Epidermal melanocyte (primary cell): ENCODE measurements around the gene BCL7C.

Experiments
- DNase-seq: peaks from one replicate; pipeline ENCODE4 v3.0.0; 2011; ENCODE audit warnings: low spot score; ENCODE audit not compliant: insufficient read length

BCL7C gene

DNA sequence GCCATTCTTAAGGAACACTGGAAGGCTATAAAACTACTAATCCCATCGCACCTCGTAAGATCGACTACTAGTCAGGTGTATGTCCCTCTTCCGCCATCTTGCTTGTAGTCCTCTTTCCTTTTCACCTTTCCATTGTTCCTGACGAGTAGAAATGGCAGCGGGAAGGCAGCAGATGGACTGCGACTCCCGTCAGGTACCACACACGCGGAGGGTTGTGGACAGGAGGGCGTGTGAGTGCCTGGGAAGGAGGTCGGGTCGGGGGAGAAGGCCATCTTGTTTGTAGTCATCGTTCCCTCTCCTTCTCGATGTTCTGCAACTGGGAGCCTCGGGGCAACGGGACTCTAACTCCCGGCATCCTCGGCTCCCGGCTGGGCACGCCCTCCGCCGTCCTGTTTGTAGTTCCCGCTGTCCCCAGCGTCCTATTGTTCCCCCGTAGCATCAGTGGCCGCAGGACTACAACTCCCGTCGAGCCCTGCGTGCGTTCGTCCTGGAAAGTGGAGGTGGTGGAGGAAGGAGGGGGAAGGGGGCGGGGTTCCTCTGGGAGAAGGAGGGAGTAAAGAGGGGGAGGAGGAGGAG is 29.2 kb upstream of the BCL7C start:
- DNase-seq, result peak; percentile 97

- peak; percentile 82 for DNase-seq
These were observed 28.6 kb upstream of the BCL7C start for GRCh38 chr16:30922420-30922959.

GRCh38 chr16:30921748-30922419 is 28.0 kb upstream of the BCL7C start:
- peak; percentile 89 for DNase-seq

GRCh38 chr16:30921459-30921747 is 27.5 kb upstream of the BCL7C start:
- no peak for DNase-seq

- no peak for DNase-seq
These were observed 27.0 kb upstream of the BCL7C start for GRCh38 chr16:30920891-30921290.

- no peak for DNase-seq
These were observed 24.7 kb upstream of the BCL7C start for GRCh38 chr16:30918614-30919013.

- no peak for DNase-seq
These were observed 21.0 kb upstream of the BCL7C start for GRCh38 chr16:30914830-30915229.

DNA sequence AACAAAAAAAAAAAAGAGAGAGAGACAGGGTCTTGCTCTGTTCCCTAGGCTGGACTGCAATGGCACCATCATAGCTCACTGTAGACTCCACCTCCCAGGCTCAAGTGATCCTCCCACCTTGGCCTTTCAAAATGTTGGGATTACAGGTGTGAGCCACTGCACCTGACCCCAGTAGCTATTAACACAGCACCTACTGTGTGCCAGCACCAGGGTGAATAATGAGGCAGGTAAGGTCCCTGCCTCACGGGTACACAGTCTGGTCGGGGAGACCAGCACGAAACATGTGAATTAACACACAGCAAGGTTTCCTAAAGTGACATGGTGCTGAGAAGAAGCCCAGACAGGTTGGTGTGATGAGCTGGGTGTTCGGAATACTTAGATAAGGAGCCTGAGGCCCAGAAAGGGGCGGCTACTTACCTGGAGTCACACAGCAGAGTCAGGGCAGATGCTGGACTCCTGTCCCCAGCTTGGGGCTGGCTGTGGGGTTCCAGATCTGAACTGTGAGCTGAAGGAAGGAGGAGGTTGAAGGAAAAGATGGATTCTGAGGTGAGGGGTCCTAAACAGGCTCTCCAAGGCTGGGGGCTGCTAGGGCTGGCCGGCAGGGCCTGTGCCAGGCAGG is 19.0 kb upstream of the BCL7C start:
- DNase-seq, result no peak

DNA sequence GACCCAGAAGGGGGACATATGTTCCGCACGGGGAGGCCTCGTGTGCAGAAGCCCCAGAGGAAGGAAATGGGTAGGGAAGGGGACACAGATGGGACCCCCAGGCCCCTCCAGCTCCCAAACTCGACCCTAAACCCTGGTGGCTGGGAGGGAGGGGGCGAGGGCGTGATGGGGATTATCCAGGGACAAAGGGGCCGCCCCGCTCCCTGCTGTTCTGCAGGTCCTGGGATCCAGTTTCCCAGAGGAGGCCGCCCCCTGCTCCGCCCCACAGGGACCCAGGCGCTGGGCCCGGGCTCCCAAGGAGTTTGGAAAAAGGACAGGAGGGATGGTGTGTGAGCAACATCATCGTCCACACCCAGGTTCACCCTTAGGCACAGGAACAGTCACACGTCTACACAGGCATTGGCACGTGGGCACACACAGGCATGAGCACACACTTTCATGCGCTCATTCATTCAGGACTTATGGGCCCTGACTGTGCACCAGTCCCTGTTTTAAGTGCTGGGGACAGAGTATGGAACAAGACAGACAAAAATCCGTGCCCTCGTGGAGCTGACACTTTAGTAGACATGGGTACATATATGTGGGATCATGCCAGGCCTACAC is 16.7 kb upstream of the BCL7C start:
- DNase-seq, result no peak

DNA sequence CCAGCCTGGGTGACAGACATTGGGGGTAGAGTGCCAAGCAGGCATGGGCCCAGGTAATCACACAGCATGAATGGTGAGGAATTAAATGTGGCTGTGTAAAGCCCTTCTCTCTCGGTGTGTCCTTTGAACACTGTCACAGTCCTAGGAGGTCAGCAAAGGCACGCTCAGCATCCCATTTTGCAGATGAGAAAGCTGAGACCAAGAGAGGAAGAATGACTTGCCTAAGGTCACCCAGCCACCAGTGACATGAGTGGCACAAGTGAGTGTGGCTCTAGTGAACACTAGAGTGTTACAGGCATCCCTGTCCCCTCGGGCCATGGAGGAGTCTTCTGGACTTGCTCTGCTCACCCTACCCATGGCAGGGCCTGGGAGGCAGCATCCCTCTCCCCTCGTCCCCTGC is 13.2 kb upstream of the BCL7C start:
- no peak for DNase-seq

DNA sequence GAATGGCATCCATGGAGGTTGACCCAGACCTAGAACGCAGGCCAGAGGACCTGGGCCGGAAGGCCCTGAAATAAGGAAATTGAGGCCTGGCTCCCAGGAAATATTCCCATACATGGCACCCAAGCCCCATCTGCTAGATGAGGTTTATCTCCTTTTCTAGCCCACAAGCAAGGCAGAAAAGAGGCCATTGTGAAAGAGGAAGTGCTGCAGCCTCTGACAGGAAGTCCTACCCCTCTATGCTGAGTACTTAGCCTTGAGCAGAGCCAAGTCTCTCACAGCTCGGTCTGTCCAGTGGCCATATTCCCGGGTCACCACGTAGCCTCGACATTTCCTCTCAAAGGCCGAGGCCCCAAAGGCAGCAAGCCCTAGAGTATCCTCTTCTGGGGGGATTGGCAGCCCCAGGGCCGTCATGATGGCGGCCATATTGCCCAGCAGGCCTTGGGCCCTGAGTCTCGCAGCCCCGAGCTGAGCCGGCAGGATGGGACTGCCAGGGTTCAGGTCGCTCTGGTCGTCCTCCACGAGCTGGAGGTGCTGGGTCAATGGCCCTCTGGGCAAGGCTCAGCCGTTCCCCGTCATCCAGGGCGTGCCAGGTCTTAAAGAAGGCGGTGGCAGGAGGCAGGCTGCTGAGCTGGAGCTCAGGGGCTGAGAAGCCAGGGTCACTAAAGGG is 10.4 kb upstream of the BCL7C start:
- DNase-seq, result no peak

DNA sequence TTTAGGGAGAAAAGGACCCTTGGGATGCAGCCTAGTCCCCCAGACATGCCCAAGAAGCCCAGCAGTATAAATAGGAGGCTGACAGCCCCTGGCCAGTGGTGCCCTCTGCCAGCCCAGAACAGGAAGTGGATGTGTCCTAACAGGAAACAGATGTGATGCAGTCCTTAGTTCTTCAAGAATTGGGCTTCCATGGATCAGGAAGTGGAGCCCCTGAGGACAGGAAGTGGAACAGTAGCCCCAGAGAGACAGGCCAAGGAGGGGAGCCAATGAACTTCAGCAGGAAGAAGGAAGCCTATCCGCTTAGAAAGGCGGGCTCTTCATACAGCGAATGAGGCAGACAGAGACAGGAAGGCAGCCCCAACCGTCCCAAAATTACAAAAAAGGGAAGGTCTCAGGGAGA is 9.7 kb upstream of the BCL7C start:
- peak; percentile 44 for DNase-seq

DNA sequence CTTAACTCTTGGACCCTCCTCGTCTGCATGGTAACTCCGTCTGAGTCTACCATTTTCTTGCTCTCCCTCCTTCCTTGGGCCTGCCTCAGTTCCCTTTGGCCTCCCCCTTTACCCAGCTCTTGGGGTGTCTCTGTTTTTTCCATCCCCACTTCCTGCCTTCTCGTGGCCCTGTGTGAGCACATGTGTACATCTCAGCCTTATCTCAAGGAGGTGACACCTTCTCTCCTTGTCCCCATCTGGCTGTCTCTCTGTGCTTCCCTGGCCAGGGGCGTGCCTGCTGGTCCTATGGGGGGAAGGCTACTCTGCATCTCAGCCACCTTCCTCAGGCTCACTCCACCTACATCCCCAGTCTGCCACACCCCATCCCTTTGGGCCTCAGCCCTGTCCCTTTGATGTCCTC is 9.1 kb upstream of the BCL7C start:
- DNase-seq, result no peak

GRCh38 chr16:30902029-30902972 is 8.4 kb upstream of the BCL7C start:
- DNase-seq, result peak; percentile 89

GRCh38 chr16:30901201-30902028 is 7.5 kb upstream of the BCL7C start:
- no peak for DNase-seq

GRCh38 chr16:30900588-30900987 is 6.7 kb upstream of the BCL7C start:
- DNase-seq, result no peak

GRCh38 chr16:30899794-30900193 is 5.9 kb upstream of the BCL7C start:
- DNase-seq, result no peak

- peak; percentile 92 for DNase-seq
These were observed 3.2 kb upstream of the BCL7C start for GRCh38 chr16:30896889-30897733.

- peak; percentile 68 for DNase-seq
These were observed 2.5 kb upstream of the BCL7C start, which contains the start of gene CTF1 for GRCh38 chr16:30896261-30896888. Gene CTF1 (plus strand): TSS chr16:30896614. CDS start chr16:30896644, 30 bp downstream.
